Breast epithelium (tissue), 3 donors: ENCODE data around the gene TRIM63.

Source experiments
- POLR2A ChIP-seq: fragments of 450-650 bp; IDR thresholded peaks from one replicate; pipeline ENCODE4 v1.6.1; 2016; ENCODE audit warnings: antibody characterized with exemption, mild to moderate bottlenecking, moderate library complexity
- POLR2AphosphoS5 ChIP-seq, 3 donors: sonication (generic); formaldehyde crosslinking; IDR thresholded peaks; one replicate each; pipeline ENCODE4 v1.6.1; 2017; ENCODE audit warnings: antibody characterized with exemption in 3 of 3
- TF ChIP-seq, protein P1 (sequence below), 3 donors: fragments of 450-650 bp; IDR thresholded peaks; one replicate each; pipeline ENCODE4 v1.5.1; 2016 to 2017; ENCODE audit warnings: antibody characterized with exemption in 3 of 3, mild to moderate bottlenecking in 3 of 3, moderate library complexity in 3 of 3

GRCh38 chr1:26031196-26031595 is 36.2 kb downstream of the TRIM63 start:
- TF ChIP-seq, protein P1, sequence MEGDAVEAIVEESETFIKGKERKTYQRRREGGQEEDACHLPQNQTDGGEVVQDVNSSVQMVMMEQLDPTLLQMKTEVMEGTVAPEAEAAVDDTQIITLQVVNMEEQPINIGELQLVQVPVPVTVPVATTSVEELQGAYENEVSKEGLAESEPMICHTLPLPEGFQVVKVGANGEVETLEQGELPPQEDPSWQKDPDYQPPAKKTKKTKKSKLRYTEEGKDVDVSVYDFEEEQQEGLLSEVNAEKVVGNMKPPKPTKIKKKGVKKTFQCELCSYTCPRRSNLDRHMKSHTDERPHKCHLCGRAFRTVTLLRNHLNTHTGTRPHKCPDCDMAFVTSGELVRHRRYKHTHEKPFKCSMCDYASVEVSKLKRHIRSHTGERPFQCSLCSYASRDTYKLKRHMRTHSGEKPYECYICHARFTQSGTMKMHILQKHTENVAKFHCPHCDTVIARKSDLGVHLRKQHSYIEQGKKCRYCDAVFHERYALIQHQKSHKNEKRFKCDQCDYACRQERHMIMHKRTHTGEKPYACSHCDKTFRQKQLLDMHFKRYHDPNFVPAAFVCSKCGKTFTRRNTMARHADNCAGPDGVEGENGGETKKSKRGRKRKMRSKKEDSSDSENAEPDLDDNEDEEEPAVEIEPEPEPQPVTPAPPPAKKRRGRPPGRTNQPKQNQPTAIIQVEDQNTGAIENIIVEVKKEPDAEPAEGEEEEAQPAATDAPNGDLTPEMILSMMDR (IDR thresholded peaks at IDR 0.05): no peak
- TF ChIP-seq POLR2A (no peak), POLR2AphosphoS5 (IDR thresholded peaks at IDR 0.05) (no peak)
